Endothelial cell of umbilical vein (primary cell): Measurements from ENCODE around the gene MOB3B. TPM values are rescaled to one million over a fixed set of nuclear protein-coding genes. Genes with fewer than 3 reads are reported as not detected.

Experiments
- BruUV-seq: library from RNA; stranded (reverse); fragments of 400-500 nt; replicated peaks from 2 replicates; lab custom pipeline; 2021; lab: Mats Ljungman, UMichigan
- CTCF ChIA-PET: fragments of 300-600, 350-600 bp; sonication (Branson Sonifier 250); formaldehyde crosslinking; loops from one replicate; lab custom pipeline; 2021; ENCODE audit warnings: antibody characterized with exemption, inconsistent platforms; lab: Charles Lee
- POLR2A ChIA-PET: fragments of 300-600, 350-600 bp; sonication (Branson Sonifier 250); formaldehyde crosslinking; loops from one replicate; lab custom pipeline; 2021; ENCODE audit warnings: antibody characterized with exemption, inconsistent platforms; lab: Charles Lee
- DNase-seq: peaks from one replicate; pipeline ENCODE4 v3.0.0-alpha.2; 2011; ENCODE audit warnings: low read depth, low spot score
- FAIRE-seq: peaks from 2 replicates; lab custom pipeline; 2011; peaks lifted over from hg19 to GRCh38; lab: Jason Lieb, UNC
- H2AFZ ChIP-seq: 2 replicates; pipeline ENCODE4 v1.6.0; 2012; ENCODE audit warnings: low read depth, low read length, control low read depth, inconsistent platforms
- H3K27ac ChIP-seq: 2 replicates; pipeline ENCODE4 v1.5.1; 2011; ENCODE audit warnings: low read depth, mild to moderate bottlenecking, control low read depth, low read length, moderate library complexity; ENCODE audit not compliant: insufficient read depth
- H3K27me3 ChIP-seq, 2 experiments: 2 replicates each; pipeline versions ENCODE4 v1.6.0 to v1.6.1; 2011; ENCODE audit warnings: low read length in 2 of 2, mixed read lengths in 1 of 2; ENCODE audit not compliant: control insufficient read depth in 2 of 2, insufficient read depth in 2 of 2
- H3K36me3 ChIP-seq, 2 experiments: 2 replicates in 1 of 2; 3 replicates in 1 of 2; pipeline ENCODE4 v1.5.1; 2011; ENCODE audit warnings: low read length in 2 of 2, mild to moderate bottlenecking in 1 of 2, moderate library complexity in 1 of 2; ENCODE audit not compliant: control insufficient read depth in 2 of 2, insufficient read depth in 2 of 2; ENCODE audit errors: extremely low read depth in 1 of 2
- H3K4me1 ChIP-seq: 3 replicates; pipeline ENCODE4 v1.5.1; 2011; ENCODE audit warnings: mild to moderate bottlenecking, low read length; ENCODE audit not compliant: control insufficient read depth, insufficient read depth; ENCODE audit errors: extremely low read depth
- H3K4me2 ChIP-seq: 2 replicates; pipeline ENCODE4 v1.6.1; 2011; ENCODE audit warnings: low read length, control low read depth, mixed read lengths; ENCODE audit not compliant: insufficient read depth
- H3K4me3 ChIP-seq, 3 experiments: fragments of 200-600 bp in 1 of 3; sonication (generic), shearing (Covaris generic) in 1 of 3; replicated peaks in 1 of 3; 2 replicates each; pipeline ENCODE4 v1.5.1; 2011 to 2016; ENCODE audit warnings: control low read depth in 3 of 3, low read length in 3 of 3, mild to moderate bottlenecking in 2 of 3, inconsistent platforms in 1 of 3, low read depth in 1 of 3, moderate library complexity in 1 of 3; ENCODE audit not compliant: insufficient read depth in 1 of 3
- H3K79me2 ChIP-seq: 2 replicates; pipeline ENCODE4 v1.6.0; 2012; ENCODE audit warnings: low read length, inconsistent platforms; ENCODE audit not compliant: control insufficient read depth, insufficient read depth
- H3K9ac ChIP-seq: replicated peaks from 2 replicates; pipeline ENCODE3; 2011; ENCODE audit warnings: low read length, control low read depth; ENCODE audit not compliant: insufficient read depth; ENCODE audit errors: extremely low read depth
- H3K9me1 ChIP-seq: replicated peaks from 3 replicates; pipeline ENCODE4 v1.6.0; 2011; ENCODE audit warnings: mild to moderate bottlenecking, low read length; ENCODE audit not compliant: control insufficient read depth, insufficient read depth; ENCODE audit errors: extremely low read depth
- H3K9me3 ChIP-seq: replicated peaks from 2 replicates; pipeline ENCODE4 v1.5.1; 2012; ENCODE audit warnings: low read length, inconsistent platforms; ENCODE audit not compliant: control insufficient read depth, insufficient read depth
- H4K20me1 ChIP-seq: replicated peaks from 2 replicates; pipeline ENCODE3; 2011; ENCODE audit warnings: mild to moderate bottlenecking, low read length; ENCODE audit not compliant: control insufficient read depth, insufficient read depth; ENCODE audit errors: extremely low read depth
- CTCF ChIP-seq, 2 donors: IDR thresholded peaks; 1 replicate in 1 of 2; 2 replicates in 1 of 2; pipeline ENCODE4 v1.5.1; 2011; ENCODE audit warnings: low read length in 2 of 2, mild to moderate bottlenecking in 2 of 2, moderate library complexity in 2 of 2, control low read depth in 1 of 2, inconsistent platforms in 1 of 2, low read depth in 1 of 2; ENCODE audit not compliant: insufficient read depth in 1 of 2; ENCODE audit errors: extremely low read depth in 1 of 2
- EZH2 ChIP-seq: IDR thresholded peaks from 2 replicates; pipeline ENCODE4 v1.6.1; 2012; ENCODE audit warnings: borderline replicate concordance, low read depth, mild to moderate bottlenecking, moderate library complexity, low read length, inconsistent platforms; ENCODE audit not compliant: severe bottlenecking
- FOS ChIP-seq: IDR thresholded peaks from 2 replicates; pipeline ENCODE4 v1.6.1; 2011; ENCODE audit warnings: mild to moderate bottlenecking, low read length, moderate library complexity, borderline replicate concordance; ENCODE audit not compliant: insufficient read depth
- GATA2 ChIP-seq: IDR thresholded peaks from 2 replicates; pipeline ENCODE4 v1.7.0; 2011; ENCODE audit warnings: low read depth, mild to moderate bottlenecking, moderate library complexity, mixed read lengths, low read length; ENCODE audit not compliant: insufficient read length, insufficient read depth
- JUN ChIP-seq: IDR thresholded peaks from 2 replicates; pipeline ENCODE4 v1.6.1; 2011; ENCODE audit warnings: borderline replicate concordance, low read depth; ENCODE audit not compliant: insufficient read length, insufficient read depth
- MAX ChIP-seq: IDR thresholded peaks from 2 replicates; pipeline ENCODE4 v1.6.1; 2011; ENCODE audit not compliant: insufficient read depth, insufficient read length
- MYC ChIP-seq: IDR thresholded peaks from one replicate; pipeline ENCODE4 v1.6.1; 2011; ENCODE audit warnings: mild to moderate bottlenecking, low read depth, low read length
- POLR2A ChIP-seq: IDR thresholded peaks from 2 replicates; pipeline ENCODE4 v1.6.1; 2012; ENCODE audit warnings: low read depth, mild to moderate bottlenecking, control low read depth, low read length
- POLR2AphosphoS5 ChIP-seq: IDR thresholded peaks from 2 replicates; pipeline ENCODE4 v1.6.1; 2012; ENCODE audit warnings: low read depth, mild to moderate bottlenecking, control low read depth, low read length, moderate library complexity; ENCODE audit not compliant: insufficient read depth
- dilution Hi-C: fragments of 300-500 bp; cut with MboI; formaldehyde crosslinking; loops from one replicate; pipeline ENCODE4 v1.15.0; 2019; ENCODE audit warnings: low sequenced_read_pairs; ENCODE audit not compliant: extremely low pct_ligation_motif_present
- intact Hi-C: fragments of 100-400 bp; cut with micrococcal nuclease; formaldehyde crosslinking; loops from one replicate; pipeline ENCODE4 v1.10.0; 2022
- polyA plus RNA-seq, 4 experiments: library from polyadenylated mRNA; depleted of rRNA in 3 of 4; stranded (reverse) in 3 of 4; unstranded in 1 of 4; fragments of >200 nt; gene quantifications; 2 replicates each; pipeline versions ENCODE4 v1.2.1 to v1.2.3, GENCODE V29; 2011 to 2012; ENCODE audit warnings: missing spikeins in 1 of 4
- total RNA-seq: library from RNA; stranded (reverse); gene quantifications from 2 replicates; pipeline ENCODE4 v1.2.3, GENCODE V29; 2021

MOB3B gene
- total and polyA plus RNA-seq, 2 donors (not counting 3 experiments of a cell fraction or from before 2014, with no cell fraction given), result 0.03 TPM; not detected in 1

- H3K27me3 ChIP-seq, result peaks cover 7 to 10% of the 10 kb centered on the region in 2 experiments
- H3K4me1 ChIP-seq, result no peaks in the 10 kb centered on the region
- H3K79me2 ChIP-seq, result no peaks in the 10 kb centered on the region
- H3K9me1 ChIP-seq, result no peaks in the 10 kb centered on the region
- ChIA-PET POLR2A (no interaction called here), CTCF (no interaction called here)
- no peaks in the 10 kb centered on the region for H3K9me3 ChIP-seq
- no peaks in the 10 kb centered on the region for H3K36me3 ChIP-seq
- no peak overlapping the region for H3K4me2 ChIP-seq
- no peak for TF ChIP-seq MAX
- TF ChIP-seq GATA2, result no peak
- TF ChIP-seq POLR2AphosphoS5, result no peak
- TF ChIP-seq POLR2A, result no peak
- TF ChIP-seq MYC, result no peak
- no peak for TF ChIP-seq FOS
- TF ChIP-seq EZH2, result no peak
- no peak for DNase-seq
- intact Hi-C loops (no loop called here), dilution Hi-C loops (loop anchor here (25.0 kb wide), 1 partner anchor 184 kb away; the partner anchor contains the start of gene IFNK)
- BruUV-seq, result no TSS peak
- H3K27ac ChIP-seq, result no peak overlapping the region
- no peak overlapping the region for H3K9ac ChIP-seq
- no peak overlapping the region for H2AFZ ChIP-seq
- FAIRE-seq, result no peak
- H3K4me3 ChIP-seq, result no peak overlapping the region
- H4K20me1 ChIP-seq, result no peaks in the 10 kb centered on the region
Measured at GRCh38 chr9:27328483-27328882, 201.1 kb downstream of the MOB3B start.

DNA sequence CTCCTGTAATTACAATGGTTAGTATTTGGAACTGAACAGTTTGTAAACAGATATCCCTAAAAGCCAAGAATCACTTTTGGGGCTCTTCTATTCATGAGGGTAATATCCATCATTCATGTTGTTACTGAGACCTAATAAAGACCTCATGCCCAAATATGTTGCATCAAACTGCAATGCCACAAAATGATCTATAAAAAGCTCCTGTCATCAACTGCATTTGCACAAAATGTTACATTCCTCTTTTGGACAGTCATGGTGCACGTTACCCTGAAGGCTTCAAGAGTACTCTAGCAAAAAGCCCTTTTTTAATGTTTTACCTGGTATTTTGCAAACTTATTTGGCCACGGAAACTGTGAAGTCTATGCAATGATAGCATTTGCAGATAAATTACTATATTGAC is 218.4 kb downstream of the MOB3B start:
- ChIA-PET CTCF (interaction anchor here (1.7 kb wide), 1 partner anchor 12 kb away, joined by 5 read pairs; no protein-coding TSS in a partner anchor), POLR2A (no interaction called here)
- dilution Hi-C loops, result no loop called here

More for the DNA sequence above, 218.4 kb downstream of the MOB3B start:
- intact Hi-C loops, result no loop called here
- H3K9me3 ChIP-seq, result no peaks in the 10 kb centered on the region
- no peaks in the 10 kb centered on the region for H3K79me2 ChIP-seq
- H3K36me3 ChIP-seq, result no peaks in the 10 kb centered on the region
- no peaks in the 10 kb centered on the region for H4K20me1 ChIP-seq
- DNase-seq, result no peak
- no peak overlapping the region for H3K9ac ChIP-seq
- H3K27ac ChIP-seq, result no peak overlapping the region
- FAIRE-seq, result no peak
- H2AFZ ChIP-seq, result no peak overlapping the region
- no peaks in the 10 kb centered on the region for H3K9me1 ChIP-seq
- H3K4me3 ChIP-seq, result no peak overlapping the region
- no peak for TF ChIP-seq GATA2
- no peak for TF ChIP-seq CTCF (IDR thresholded peaks at IDR 0.05; ENCODE audit: extremely low read depth in 1 of 2, insufficient read depth in 1 of 2, low read depth in 1 of 2, low read length in 2 of 2)
- no peak for TF ChIP-seq POLR2A
- no peak for TF ChIP-seq MAX
- no peak for TF ChIP-seq EZH2
- no peak for TF ChIP-seq MYC
- no peak for TF ChIP-seq POLR2AphosphoS5
- no peak for TF ChIP-seq JUN
- no peak for TF ChIP-seq FOS
- BruUV-seq, result no TSS peak
- no peak overlapping the region for H3K4me2 ChIP-seq
- H3K4me1 ChIP-seq, result no peaks in the 10 kb centered on the region
- H3K27me3 ChIP-seq, result peaks cover 2 to 8% of the 10 kb centered on the region in 2 experiments
